ENCODE data around the gene TEAD1. TPM values are rescaled to one million over a fixed set of nuclear protein-coding genes. Genes with fewer than 3 reads are reported as not detected.

The TEAD1 gene
- total RNA-seq, 2 donors from 2014 or later: 32.7 to 56.7 TPM

GRCh38 chr11:12811861-12812260 lies 137.6 kb downstream of the TEAD1 start:
- DNase-seq: no peak
- H3K4me1 ChIP-seq: no peaks in the 10 kb centered on the region
- H3K4me3 ChIP-seq: no peak overlapping the region
- no peak for TF ChIP-seq CTCF (IDR thresholded peaks at IDR 0.05)
- H3K9ac ChIP-seq (ENCODE audit: low read depth in 2 of 2, low read length in 2 of 2): no peak overlapping the region
- H3K27me3 ChIP-seq: no peaks in the 10 kb centered on the region
- H3K9me3 ChIP-seq: no peaks in the 10 kb centered on the region
- no peaks in the 10 kb centered on the region for H3K36me3 ChIP-seq
- no peak overlapping the region for H3K27ac ChIP-seq
- intact Hi-C loops (cut with DNase I): no loop called here

- DNase-seq: no peak
- H3K4me3 ChIP-seq: no peak overlapping the region
- no peaks in the 10 kb centered on the region for H3K9me3 ChIP-seq
- TF ChIP-seq CTCF (IDR thresholded peaks at IDR 0.05): no peak
- H3K9ac ChIP-seq (ENCODE audit: low read depth in 2 of 2, low read length in 2 of 2): no peak overlapping the region
- no peaks in the 10 kb centered on the region for H3K27me3 ChIP-seq
- no peaks in the 10 kb centered on the region for H3K4me1 ChIP-seq
- H3K36me3 ChIP-seq: no peaks in the 10 kb centered on the region
- intact Hi-C loops (cut with DNase I): no loop called here
- H3K27ac ChIP-seq: no peak overlapping the region
Measured at GRCh38 chr11:12812849-12813248, 138.6 kb downstream of the TEAD1 start.

- Histone ChIP-seq H3K4me3 (no peak overlapping the region), H3K27me3 (no peaks in the 10 kb centered on the region), H3K27ac (no peak overlapping the region), H3K9ac (ENCODE audit: low read depth in 2 of 2, low read length in 2 of 2) (no peak overlapping the region), H3K4me1 (no peaks in the 10 kb centered on the region), H3K36me3 (no peaks in the 10 kb centered on the region), H3K9me3 (no peaks in the 10 kb centered on the region)
- intact Hi-C loops (cut with DNase I): no loop called here
- DNase-seq: peak; percentile 43
- no peak for TF ChIP-seq CTCF (IDR thresholded peaks at IDR 0.05)
Measured at GRCh38 chr11:12813371-12814225, 139.4 kb downstream of the TEAD1 start.

- TF ChIP-seq CTCF (IDR thresholded peaks at IDR 0.05): no peak
- Histone ChIP-seq H3K27me3 (no peaks in the 10 kb centered on the region), H3K9ac (ENCODE audit: low read depth in 2 of 2, low read length in 2 of 2) (no peak overlapping the region), H3K4me3 (no peak overlapping the region), H3K9me3 (no peaks in the 10 kb centered on the region), H3K4me1 (no peaks in the 10 kb centered on the region), H3K27ac (no peak overlapping the region), H3K36me3 (no peaks in the 10 kb centered on the region)
- no peak for DNase-seq
- intact Hi-C loops (cut with DNase I): no loop called here
Measured at GRCh38 chr11:12815129-12815480, 140.9 kb downstream of the TEAD1 start.

- Histone ChIP-seq H3K9me3 (no peaks in the 10 kb centered on the region), H3K27me3 (no peaks in the 10 kb centered on the region), H3K4me3 (no peak overlapping the region), H3K4me1 (no peaks in the 10 kb centered on the region), H3K27ac (no peak overlapping the region), H3K36me3 (no peaks in the 10 kb centered on the region), H3K9ac (ENCODE audit: low read depth in 2 of 2, low read length in 2 of 2) (no peak overlapping the region)
- DNase-seq: no peak
- TF ChIP-seq CTCF (IDR thresholded peaks at IDR 0.05): no peak
- intact Hi-C loops (cut with DNase I): no loop called here
Measured at GRCh38 chr11:12815931-12816494, 141.8 kb downstream of the TEAD1 start.

All from colonic mucosa (tissue), 4 donors.